GM06990 (cell line): ENCODE data around the gene THADA.

Source experiments
- DNase-seq: peaks from one replicate; pipeline ENCODE4 v3.0.0-alpha.2; 2011; ENCODE audit not compliant: insufficient read length; ENCODE audit errors: extremely low read depth
- H3K27me3 ChIP-seq: replicated peaks from 2 replicates; pipeline ENCODE4 v1.6.0; 2011; ENCODE audit warnings: low read length; ENCODE audit not compliant: control insufficient read depth, insufficient read depth
- H3K36me3 ChIP-seq: 2 replicates; pipeline ENCODE4 v1.5.1; 2011; ENCODE audit warnings: low read length; ENCODE audit not compliant: control insufficient read depth, insufficient read depth
- H3K4me3 ChIP-seq: replicated peaks from 2 replicates; pipeline ENCODE4 v1.5.1; 2011; ENCODE audit warnings: low read depth, mild to moderate bottlenecking, control low read depth, low read length
- CTCF ChIP-seq: IDR thresholded peaks from 2 replicates; pipeline ENCODE4 v1.5.1; 2011; ENCODE audit warnings: low read length, control low read depth, mild to moderate bottlenecking, inconsistent platforms; ENCODE audit not compliant: insufficient read depth, poor library complexity, severe bottlenecking

THADA gene

GRCh38 chr2:43569921-43570320, 25.9 kb downstream of the THADA start:
- H3K4me3 ChIP-seq = no peak overlapping the region
- H3K27me3 ChIP-seq = no peaks in the 10 kb centered on the region
- DNase-seq = peak; percentile 16
- TF ChIP-seq CTCF = no peak
- peaks cover 3% of the 10 kb centered on the region for H3K36me3 ChIP-seq

GRCh38 chr2:43568228-43568627, 27.6 kb downstream of the THADA start:
- DNase-seq = no peak
- H3K36me3 ChIP-seq = no peaks in the 10 kb centered on the region; the same call in none of the 2 replicates
- no peak for TF ChIP-seq CTCF
- no peaks in the 10 kb centered on the region for H3K27me3 ChIP-seq
- no peak overlapping the region for H3K4me3 ChIP-seq

GRCh38 chr2:43566461-43566729, 29.4 kb downstream of the THADA start:
- no peak for TF ChIP-seq CTCF
- peak; percentile 59 for DNase-seq
- Histone ChIP-seq H3K36me3 (no peaks in the 10 kb centered on the region; the same call in 1 of the 2 replicates), H3K27me3 (no peaks in the 10 kb centered on the region), H3K4me3 (no peak overlapping the region)

- no peaks in the 10 kb centered on the region; the same call in none of the 2 replicates for H3K36me3 ChIP-seq
- TF ChIP-seq CTCF = no peak
- DNase-seq = no peak
- H3K27me3 ChIP-seq = no peaks in the 10 kb centered on the region
- no peak overlapping the region for H3K4me3 ChIP-seq
These were observed 32.2 kb downstream of the THADA start for GRCh38 chr2:43563679-43564078.

- DNase-seq = no peak
- Histone ChIP-seq H3K36me3 (peaks cover 7% of the 10 kb centered on the region), H3K4me3 (no peak overlapping the region), H3K27me3 (no peaks in the 10 kb centered on the region)
- TF ChIP-seq CTCF = no peak
These were observed 35.6 kb downstream of the THADA start for GRCh38 chr2:43560231-43560547.

GRCh38 chr2:43559391-43560230, 36.2 kb downstream of the THADA start:
- DNase-seq = peak; percentile 19
- no peak for TF ChIP-seq CTCF
- peaks cover 7% of the 10 kb centered on the region for H3K36me3 ChIP-seq
- no peaks in the 10 kb centered on the region for H3K27me3 ChIP-seq
- no peak overlapping the region for H3K4me3 ChIP-seq
